T1000 (cell line): ENCODE data around the gene SSUH2.
"Not testable (repeated sequence)": the region's sequence is repeated elsewhere in the genome, so short reads cannot be mapped to it uniquely, and the experiment has no call there.

Experiments
- DNase-seq: peaks from one replicate; lab custom pipeline; 2025; ENCODE audit warnings: mixed read lengths; lab: John Stamatoyannopoulos, UW

Gene SSUH2

DNA sequence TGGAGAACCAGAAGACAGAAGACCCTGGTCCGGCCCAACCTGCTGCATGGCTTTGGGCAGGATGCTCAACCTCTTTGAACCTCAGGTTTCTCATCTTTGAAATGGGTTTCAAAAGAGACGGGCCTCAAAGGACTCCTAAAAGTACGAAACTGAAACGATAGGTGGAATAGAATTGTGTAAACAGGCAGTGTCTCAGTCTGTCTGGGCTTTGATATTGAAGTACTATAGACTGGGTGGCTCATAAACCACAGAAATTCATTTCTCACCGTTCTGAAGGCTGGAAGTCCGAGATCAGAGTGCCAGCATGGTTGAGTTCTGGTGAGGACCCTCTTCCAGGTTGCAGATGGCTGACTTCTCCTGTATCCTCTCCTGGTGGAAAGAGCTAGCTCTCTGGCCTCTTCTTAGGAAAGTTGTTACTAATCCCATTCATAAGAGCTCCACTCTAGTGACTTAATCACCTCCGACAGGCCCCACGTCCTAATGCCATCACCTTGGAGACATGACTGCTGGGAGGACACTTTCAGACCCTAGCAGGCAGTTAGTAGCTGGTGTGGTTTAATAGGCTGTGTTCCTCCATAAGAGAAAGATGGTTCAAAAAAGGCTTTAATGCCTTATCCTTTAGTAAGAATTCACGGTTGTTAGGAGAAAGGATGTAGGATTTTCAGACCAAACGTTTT, 35.7 kb downstream of the SSUH2 start:
- DNase-seq, result no peak

DNA sequence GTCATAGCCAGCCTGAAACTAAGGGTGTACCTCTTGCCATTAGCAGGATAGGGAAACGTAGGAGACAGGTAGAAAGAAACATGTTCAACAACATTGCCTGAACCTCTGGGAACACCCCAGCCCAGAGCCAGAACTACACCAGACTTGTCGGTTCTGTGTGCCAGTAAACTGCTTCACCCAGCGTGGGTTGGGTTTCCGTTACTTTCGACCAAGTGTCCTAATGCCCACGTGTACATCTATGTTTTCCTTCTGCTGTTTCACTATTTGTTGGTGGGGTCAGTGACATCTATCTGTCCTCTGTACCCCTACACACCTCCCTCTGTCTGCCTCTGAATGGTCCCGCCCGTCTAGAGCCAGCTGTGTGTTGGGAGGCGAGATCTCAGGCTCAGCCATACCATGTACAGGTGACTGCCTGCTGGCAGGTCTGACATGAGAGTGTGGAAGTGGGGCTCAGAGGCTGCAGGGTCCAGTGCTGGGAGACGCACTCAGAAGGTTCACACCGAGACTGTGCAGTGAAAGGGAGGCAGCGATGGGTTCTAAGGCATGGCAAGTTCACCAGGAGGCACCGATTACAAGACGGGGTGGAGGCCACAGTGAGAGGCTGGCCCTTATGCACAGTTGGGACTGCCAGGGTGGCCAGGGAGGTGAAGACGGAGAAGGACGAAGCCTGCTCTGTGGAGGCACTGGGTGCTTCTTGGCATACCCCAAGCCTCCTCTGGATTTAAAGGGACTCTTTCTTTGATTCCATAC, 36.4 kb downstream of the SSUH2 start:
- DNase-seq, result no peak

DNA sequence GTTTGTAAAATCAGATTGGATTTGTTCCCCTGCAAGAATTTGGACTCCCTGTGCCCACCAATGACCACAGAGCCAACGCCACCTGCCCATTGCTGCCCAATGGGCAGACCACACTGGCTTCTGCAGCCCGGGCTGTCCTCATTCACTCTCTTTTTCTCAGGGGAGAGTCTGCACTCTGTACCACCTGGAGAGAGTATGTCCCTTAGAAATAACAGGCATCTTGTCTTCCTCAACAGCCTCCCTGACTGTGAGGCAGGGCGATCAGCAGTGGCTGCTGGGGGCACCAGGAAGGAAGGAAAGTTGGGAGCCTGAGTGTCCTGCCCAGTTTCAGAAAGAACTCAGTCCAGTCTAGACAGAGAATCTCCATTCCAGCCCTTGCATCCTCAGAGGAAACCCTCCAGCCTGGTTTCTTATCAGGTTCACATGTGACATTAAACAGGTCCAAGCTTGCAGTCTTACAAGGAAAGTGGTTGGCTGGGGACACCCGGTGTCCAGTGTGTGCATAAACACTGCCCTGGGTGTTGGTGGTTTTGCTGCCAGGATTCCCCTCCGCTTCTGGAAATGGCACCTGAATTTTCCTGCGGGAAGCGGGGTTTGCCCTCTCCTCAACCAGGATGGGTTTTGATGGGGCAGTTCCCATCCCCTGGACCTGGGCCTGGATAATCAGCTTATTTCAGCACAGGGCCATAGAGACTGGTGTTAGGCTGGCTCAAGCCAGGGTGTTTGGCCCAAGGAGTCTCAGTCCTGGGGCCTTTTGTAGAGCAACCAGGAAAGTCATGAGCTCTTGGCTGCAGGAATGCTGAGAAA, 37.2 kb downstream of the SSUH2 start:
- no peak for DNase-seq

DNA sequence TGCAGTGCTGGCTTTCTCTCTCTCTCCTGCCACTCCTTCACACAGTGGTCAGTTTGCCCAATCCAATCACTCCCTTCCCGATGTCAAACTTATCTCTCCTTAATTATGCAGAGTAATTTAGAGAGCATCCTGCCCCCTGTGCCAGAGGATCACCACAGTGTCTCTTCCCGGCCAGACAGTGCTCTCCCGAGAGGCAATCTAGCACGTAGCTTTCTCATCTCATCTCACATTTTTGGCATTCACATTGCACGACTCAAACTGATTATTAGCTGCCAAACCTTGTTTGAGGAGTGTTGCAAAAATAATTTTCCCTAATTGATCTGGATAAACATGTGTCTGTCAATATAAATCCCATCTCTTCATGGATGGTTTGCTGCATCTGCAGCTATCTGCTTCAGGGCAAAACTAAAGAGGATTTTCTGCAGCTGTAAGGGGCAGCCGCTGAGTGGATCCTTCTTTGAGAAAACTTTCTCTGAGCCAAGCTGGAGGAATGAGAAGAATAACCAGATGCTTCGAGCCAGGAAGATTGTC, 37.8 kb downstream of the SSUH2 start:
- DNase-seq, result no peak

DNA sequence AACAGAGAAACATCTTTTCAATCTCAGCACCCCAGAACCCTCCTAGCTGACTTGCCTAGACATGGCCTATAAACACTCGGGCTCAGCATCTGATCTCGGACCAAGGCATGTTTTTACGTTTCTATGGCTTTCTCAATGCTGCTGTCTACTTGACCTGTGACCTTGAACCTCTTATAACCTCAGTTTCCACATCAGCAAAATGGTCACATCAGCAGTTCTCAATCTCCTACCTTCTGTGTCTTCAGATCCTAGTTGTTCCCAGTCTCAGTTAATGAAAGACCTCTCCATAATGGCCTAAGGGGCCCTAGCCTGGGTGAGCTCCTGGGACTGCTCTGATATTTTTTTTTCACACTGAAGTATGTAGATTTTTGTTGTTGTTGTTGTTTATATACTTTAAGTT, 39.6 kb downstream of the SSUH2 start:
- DNase-seq, result no peak

DNA sequence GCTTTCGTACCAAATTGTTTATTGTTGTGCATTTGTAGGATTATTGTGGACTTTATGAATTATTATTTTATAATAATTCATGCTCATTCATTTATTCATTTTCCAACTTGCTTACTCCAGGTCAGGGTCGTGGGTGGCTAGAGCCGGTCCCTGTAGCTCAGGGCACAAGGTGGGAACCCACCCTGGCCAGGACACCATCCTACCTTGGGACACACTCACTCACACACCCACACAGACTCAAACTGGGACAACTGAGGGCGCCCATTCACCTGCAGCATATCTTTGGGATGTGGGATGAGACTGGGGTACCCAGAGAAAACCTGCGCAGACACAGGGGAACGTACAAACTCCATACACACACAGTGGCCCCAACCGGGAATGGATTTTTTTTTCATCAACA, 40.6 kb downstream of the SSUH2 start:
- no peak for DNase-seq

DNA sequence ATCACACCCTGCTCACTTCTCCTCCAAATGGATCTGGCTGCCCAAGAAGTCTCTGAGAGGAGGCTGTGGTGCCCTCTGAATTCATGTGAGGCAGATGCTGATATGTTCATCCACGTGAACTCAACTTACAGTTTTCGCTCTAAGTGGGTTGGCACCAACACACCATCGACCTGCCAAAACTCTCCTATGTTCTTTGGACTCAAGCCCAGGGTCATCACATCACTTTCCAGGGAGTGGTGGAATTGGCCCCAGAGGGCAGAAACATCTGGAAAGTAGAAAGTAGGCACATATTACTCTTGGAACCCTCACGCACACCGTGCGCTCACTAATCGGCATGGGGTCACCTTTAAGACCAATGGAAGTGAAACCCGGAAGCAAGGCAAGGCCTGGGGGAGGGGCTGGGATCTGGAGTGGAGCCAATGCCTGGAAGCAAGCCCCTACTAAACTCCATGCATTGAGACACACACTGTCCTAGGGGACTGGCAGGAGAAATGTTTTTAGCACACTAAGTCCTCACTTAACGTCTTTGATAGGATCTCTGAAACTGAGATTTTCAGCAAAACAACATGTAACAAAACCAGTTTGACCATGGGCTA, 41.4 kb downstream of the SSUH2 start:
- no peak for DNase-seq

DNA sequence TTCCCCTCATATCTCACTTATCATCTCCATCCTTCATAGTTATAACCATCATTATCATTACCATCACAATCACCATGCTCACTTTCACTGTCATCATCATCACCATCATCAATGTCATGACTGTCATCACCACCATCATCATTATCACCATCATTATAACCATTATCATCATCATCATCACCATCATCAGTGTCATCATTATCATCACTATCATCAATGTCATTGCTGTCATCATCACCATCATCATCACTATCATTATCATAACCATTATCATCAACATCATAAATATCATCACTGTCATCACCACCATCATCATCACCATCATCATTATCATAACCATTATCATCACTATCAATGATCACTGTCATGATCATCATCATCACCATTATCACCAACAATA, 44.1 kb downstream of the SSUH2 start:
- DNase-seq, result no peak

DNA sequence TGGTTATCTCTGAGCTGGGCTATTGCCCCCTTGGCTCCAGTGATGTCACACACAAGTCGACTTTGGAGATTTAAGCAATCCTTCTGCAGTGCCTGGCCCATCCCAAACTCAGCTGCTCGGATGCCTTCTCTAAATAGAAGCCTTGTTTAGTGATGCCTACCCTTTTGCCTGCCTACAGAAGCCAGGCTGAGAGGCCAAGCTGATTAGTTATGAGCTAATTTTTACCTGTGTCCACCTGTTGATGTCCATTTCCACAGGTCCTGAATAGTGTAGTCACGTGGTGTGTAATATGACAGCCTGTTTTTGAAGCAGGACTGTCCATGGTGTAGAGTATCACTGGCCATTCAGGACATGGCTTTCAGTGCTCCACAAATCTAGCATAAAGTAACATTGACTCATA, 45.5 kb downstream of the SSUH2 start:
- DNase-seq, result no peak

DNA sequence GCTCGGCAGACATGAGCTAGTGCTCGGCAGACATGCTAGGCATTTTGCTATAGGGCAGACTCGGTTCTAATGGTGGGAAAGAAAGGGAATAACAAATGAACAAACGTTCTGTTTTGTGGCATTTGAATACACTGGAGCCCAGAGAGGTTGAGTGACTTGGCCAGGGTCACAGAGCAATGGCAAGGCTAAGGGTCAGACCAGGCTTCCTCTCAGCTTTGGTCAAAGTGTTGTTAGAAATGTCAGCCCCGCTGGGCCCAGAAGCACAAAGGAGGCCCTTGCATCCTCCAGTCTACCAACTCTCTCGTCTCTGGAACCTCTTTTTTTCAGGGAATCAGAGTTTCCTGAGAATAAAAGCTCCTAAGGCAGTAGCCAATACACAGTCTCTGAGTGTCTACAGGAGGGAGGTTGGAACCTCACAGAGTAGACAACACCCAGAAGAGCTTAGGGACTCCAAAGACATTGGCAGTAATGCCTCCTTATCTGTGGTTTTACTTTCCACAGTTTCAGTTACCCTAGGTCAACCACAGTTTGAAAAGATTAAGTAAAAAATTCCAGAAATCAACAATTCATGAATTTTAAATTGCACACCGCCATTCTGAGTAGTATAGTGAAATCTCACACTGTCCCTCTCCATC, 47.3 kb downstream of the SSUH2 start:
- DNase-seq, result no peak

DNA sequence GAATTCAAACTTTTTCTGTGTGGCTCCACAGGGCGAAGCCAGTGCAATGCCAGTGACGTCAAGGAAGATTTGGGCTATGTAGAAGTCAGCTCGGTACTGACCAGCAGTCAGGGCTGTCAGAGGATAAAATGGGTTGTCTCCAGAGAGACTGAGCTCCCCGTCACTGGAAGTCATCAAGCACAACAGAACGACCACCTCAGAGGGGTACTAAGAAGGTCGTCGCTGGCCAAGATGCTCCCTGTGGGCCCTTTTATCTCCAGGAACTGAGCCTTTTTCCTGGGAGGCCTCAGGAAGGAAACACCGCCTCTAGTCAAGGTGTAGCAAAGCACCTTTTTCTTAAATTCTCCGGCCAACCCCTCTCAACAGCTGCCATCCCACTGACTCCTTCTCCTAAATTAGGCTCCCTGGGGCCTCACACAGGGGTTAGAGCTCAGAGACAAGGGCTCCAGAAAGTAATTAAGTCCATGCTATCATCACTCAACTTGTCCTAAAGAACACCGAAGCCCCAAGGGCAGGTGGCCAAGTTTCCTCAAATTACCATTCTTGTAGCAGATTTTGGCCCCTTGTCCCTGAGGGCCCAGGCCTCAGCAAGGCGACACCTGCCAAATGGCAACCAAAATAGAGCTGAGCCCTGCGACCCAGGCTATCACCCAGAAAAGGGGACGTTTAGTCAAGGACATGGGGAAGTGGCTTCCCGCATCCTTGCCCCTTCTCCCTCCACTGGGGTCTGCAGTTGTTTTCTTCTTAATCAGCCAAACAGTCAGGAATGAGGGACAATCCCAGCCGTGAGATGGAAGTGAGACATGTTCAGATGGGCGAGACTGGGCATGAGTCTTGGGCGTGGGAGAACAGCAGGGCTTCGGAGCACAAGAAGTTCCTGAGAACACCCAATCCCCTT, 48.0 kb downstream of the SSUH2 start:
- no peak for DNase-seq

DNA sequence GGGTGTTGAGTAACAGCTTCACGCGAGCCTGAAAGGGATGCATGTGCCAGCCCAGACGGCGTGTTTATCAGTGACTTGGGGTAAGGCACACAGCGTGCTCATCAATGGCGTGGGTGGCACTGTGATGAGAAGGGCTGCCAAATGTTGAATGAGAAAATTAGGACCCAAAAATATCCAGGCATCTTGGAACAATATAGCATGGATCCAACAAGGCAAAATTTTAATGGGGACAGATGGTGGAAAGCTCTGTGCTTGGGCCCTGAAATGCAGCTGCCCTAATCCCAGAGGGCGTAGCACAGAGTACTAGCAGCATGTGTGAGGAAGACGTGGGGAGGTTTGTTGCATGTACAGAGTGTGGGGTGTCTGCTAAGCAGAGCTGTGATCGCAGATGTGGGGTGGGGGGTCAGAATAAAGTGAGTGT, 48.9 kb downstream of the SSUH2 start:
- no peak for DNase-seq

DNA sequence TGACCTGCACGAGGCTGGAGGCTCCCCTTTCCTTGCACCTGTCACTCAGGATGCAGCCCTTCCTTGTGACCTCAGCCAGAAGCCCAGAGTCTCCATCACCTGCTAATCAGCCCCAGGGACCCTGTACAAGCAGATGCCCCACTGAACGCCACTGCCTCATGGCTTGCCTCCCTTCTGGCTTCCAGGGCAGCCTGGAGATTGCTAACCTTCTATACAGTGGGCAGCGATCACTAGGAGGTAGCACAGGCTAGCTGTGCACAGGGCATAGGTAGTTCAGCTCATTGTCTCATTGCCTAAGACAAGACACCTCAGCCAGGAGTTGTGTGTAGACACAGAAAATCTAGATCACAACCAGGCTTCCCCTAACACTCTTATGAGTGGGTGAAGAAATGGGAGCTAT, 49.3 kb downstream of the SSUH2 start:
- DNase-seq, result no peak

DNA sequence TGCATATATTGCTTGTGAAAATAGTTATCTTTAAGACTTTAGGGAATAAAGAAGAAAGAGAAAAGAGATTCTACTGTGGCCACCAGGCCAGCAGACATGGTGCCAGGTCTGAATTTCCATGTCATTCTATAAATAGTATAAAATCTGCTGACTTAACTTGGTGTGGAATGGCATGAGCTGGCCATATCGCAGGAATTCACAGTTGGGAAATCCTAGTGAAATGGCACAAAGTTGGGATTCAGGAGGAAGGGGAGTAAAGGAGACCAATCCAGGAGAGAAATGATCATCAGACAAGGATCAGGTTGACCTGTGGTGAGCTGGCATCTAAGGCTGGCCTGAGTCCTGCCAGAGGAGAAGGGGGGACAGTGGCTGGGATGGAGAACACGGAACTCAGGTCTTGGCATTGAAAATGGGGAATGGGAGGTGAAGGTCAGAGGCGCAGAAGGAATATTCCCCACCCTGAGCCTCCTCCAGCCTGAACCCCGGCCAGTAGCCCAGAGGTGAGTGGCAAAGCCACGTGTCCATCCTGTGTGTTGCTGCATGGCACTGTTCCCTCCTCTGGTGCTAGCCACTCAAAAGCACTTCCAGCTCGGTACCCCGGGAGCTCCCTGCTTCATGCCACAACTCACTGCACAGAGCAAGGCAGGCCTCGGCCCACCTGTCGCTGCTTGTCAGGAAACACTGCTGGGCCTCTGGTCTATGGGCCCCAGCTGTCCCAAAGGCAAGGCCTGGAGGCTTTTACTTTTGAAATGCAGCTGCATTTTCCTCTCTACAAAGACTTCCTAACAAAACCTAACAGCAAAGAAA, 51.4 kb downstream of the SSUH2 start:
- no peak for DNase-seq

DNA sequence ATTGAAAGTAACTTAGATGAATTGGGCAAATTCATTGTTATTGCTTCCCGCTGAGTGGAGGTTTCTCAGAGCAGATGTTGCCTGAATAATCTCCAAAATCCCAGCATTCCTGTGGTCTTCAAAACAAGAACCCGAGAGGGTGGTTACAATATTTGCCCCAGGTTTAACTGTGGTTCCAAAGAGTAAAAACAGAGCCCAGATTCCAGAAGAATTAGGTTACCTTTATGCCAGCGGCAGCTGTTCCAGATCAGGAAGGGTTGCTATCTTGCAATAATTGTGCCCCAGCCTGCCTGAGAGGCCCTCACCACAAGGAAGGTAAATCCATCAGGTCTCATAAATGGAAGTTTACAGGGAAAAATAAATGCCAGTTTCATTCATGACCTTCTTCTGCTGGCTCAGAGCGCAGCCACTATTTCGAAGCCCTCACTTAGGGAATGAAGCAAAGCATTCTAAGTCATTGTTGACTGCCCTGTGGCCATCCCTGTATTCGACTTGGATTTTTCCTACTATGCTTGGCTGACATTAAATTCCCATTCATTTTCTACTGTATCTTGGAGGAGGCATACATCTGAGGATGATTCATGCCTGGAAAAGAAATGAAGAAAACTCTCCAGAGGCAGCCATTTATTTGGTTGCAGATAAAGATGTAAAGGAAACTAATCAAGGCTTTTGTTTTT, 54.6 kb downstream of the SSUH2 start:
- DNase-seq, result no peak

DNA sequence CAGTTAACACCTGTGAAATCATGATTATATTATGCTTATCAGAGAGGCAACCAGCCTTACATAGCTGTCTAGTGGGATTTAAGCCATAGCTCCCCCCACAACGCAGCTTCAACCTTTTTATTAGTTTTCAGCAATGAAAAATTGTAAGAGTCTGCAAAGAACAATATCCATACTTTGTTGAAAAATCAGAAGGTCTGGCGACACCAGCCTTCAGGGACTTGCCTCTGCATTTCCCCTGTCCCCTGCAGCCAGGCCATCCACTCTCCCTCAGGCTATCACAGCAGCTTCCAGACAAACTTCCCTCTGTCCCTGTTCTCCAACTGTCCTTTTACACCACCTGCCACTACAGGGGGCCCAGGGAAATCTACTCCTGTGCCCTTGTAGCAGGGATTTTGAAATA, 59.9 kb downstream of the SSUH2 start:
- no peak for DNase-seq

DNA sequence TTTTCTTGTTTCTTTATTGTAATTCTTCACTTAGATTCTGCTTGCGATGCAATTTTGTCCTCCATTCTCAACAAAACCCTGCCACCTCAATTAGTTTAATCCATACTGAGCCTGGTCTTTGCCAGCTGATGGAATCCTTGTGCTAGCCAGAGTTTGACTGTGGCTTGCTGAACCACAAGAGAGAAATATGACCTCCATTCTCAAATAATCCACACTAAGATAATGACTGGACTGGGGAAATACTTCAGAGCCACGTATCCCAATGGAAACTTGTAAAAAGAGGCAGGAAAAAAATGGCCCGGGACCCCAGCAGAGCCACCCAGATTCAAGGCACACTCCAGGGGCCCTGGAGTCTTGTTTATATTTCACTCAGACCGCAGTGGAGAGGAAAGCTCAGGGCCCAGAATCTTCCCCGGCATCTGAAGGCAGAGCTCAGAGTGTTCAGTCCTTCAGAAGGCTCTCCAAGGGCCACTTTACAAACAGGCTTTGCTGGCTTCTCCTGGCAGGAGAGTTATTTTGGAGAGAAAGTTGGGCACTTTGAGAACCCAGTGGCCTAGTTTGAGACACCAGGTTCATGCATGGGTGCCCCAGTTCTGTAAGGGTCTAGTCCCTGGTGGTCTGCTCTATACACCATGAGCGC, 62.7 kb downstream of the SSUH2 start:
- no peak for DNase-seq

DNA sequence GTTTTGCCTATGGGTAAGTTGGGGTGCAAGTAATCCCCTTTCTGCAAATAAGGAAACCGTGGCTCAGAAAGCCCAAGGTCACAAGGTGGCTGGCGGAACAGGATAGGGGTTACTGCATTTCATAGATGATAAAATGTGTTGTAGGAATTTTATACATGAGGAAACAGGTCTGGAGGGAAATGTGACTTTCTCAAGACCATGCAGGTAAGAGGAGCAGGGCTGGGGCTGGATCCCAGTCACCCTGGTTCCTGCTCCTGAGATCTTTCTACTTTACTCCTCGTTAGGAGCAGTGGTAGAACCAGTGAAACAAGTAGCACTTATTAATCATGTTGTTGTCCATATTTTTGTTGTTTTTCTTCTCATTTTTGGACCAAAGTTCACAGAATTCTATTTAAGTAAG, 63.2 kb downstream of the SSUH2 start:
- DNase-seq, result no peak

DNA sequence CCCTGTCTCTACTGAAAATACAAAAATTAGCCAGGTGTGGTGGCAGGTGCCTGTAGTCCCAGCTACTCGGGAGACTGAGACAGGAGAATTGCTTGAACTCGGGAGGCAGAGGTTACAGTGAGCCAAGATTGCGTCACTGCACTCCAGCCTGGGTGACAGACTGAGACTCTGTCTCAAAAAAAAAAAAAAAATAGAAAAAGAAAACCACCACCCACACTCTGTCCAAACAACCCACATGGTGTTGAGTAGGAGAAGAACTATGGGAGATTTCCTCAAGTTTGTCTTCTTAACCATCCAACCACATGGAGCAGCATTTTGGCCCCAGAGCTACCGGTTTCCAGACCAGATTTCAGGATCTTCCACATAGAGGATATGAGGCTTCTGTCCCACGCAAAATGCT, 64.2 kb downstream of the SSUH2 start:
- DNase-seq, result not testable (repeated sequence)
